GM12864 (cell line): ENCODE results near the gene CLEC9A.

Source experiments
- DNase-seq: peaks from one replicate; pipeline ENCODE4 v3.0.0-alpha.2; 2011; ENCODE audit warnings: low read depth
- H3K4me3 ChIP-seq: 2 replicates; pipeline ENCODE4 v1.5.1; 2011; ENCODE audit warnings: mild to moderate bottlenecking, low read depth, low read length, control low read depth
- CTCF ChIP-seq: IDR thresholded peaks from 2 replicates; pipeline ENCODE4 v1.5.1; 2011; ENCODE audit warnings: low read depth, mild to moderate bottlenecking, moderate library complexity, low read length, control low read depth, inconsistent platforms; ENCODE audit errors: missing control alignments

The CLEC9A gene

DNA sequence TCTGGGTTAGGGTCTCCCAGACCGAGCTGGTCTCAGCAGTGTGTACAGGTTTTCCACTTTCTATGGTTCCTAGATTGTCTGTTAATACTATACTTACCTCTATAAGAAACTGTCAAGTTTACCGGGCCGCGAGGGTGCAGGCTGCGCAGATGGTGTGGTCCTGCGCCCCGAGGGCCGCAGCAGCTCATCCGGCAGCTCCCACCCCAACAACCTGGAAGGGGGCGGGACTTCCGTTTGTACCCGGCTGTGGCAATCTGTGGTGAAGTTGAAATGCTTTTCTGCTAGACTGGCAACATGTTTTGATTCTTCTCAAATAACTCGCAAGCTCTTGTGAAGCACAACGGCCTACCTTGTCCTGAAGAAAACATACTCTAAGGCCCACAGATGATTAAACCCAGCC lies at the start of gene CLEC9A:
Gene CLEC9A (plus strand): TSS at position 237 of the 400 bp plus-strand sequence. CDS start 22,006 bp downstream, outside the sequence.
- TF ChIP-seq CTCF, result no peak
- H3K4me3 ChIP-seq, result no peak within 1 kb of the TSS

DNA sequence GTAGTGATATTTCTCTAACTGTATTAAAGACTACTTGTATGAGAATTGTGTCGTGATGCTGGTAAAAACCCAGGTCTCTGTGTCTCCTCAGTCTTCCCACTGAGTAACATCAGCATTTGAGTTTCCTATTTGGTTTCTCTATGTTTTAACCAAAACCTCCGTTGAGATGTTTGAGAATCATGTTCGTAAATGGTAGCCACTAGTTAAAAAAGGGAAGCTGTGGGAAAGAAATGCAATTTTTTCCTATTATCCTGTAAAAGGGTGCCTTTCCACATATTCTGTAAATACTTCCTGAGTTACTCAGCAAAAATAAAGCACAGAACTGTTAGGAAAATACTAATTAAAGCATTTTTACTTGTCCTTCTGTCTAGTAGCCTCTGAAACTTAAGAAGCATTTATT lies 38.6 kb upstream of the CLEC9A start:
- TF ChIP-seq CTCF, result no peak
- no peak overlapping the region for H3K4me3 ChIP-seq
- DNase-seq, result no peak

More for the DNA sequence above, at the start of gene CLEC9A:
- no peak for DNase-seq

GRCh38 chr12:9992296-9992695 lies 38.2 kb upstream of the CLEC9A start:
- no peak for DNase-seq
- no peak for TF ChIP-seq CTCF
- no peak overlapping the region for H3K4me3 ChIP-seq

- no peak within 1 kb of the TSS for H3K4me3 ChIP-seq
- no peak for TF ChIP-seq CTCF
- DNase-seq, result no peak
These were observed 31.5 kb upstream of the CLEC9A start, which contains the start of gene CLEC1B for GRCh38 chr12:9999016-9999415. Gene CLEC1B, minus strand, starts transcription at chr12:9999121. Its CDS starts 21 bp downstream, at chr12:9999100.

DNA sequence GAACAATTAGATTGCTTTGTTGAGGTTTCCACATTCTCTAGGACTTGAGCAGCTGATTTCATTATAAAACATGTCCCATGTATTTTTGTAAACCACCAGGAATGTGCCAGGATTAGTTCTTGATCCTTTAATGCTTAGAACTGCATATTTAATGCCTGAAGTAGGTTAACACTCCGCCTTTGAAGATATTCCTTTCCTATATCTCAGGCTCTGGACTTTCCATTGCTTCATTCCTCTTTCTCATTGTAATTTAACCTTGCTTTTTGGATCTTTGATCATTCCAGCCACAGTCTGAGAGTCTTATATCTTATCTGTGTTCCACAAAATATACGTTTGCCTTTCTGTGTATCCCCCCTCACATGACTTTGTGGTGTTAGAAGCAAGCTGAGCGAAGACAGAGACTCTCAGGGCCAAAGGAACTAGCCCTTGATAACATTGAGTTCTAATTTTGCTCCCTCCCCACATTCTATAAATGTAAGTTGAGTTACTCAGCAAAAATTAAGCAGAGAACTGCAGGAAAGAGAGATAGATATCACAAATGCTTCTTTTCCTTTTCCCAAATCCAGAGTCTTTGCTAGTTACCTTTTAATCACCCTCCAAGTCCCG lies 29.2 kb upstream of the CLEC9A start:
- no peak for DNase-seq
- TF ChIP-seq CTCF, result no peak
- H3K4me3 ChIP-seq, result no peak overlapping the region

- DNase-seq, result no peak
- TF ChIP-seq CTCF, result no peak
- no peak overlapping the region for H3K4me3 ChIP-seq
These were observed 17.7 kb upstream of the CLEC9A start for GRCh38 chr12:10012630-10013330.

DNA sequence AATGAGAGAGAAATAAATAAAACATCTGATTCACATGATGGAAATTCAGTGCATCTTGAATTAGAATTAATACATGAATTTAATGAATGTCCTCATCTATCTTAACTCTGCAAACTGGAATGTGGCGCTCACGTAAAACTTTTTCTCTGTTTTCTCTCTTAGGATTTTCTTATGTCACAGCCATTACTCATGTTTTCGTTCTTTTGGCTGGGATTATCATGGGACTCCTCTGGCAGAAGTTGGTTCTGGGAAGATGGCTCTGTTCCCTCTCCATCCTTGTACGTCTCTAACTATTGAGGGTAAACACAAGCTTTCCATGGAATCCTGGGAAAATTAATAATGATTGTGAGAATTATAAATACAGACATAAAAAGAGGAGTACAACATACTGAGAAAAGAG lies 15.0 kb upstream of the CLEC9A start:
- no peak for DNase-seq
- H3K4me3 ChIP-seq, result no peak overlapping the region
- no peak for TF ChIP-seq CTCF
